ENCODE data around the gene PDE10A. TPM values are rescaled to one million over a fixed set of nuclear protein-coding genes. Genes with fewer than 3 reads are reported as not detected.

The PDE10A gene
- total and polyA plus RNA-seq, 5 donors from 2014 or later, result not detected

DNA sequence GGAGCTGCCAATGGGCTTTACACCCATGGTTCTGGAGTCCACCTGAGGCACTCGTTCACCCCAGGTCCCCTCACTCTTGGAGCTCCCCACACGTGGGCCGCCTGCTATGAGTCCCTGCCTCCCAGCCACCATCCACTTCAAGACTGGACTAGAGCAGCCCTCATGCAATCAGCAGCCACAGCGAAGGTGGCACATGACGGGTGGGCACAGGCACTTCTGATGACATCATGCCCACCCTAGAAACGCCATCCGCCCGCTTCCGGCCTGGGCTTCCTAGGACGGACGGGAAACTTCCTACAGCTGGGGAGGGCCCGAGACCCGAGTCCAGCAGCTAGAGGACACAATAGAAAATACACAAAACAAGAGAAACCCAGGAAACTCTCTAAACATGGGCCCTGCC, 85.5 kb downstream of the PDE10A start:
- ATAC-seq (ENCODE audit: low read depth in 2 of 2) (no peak), DNase-seq (no peak)
- H3K9me3 Mint-ChIP-seq, result peaks cover 0 to 8% (median 0%) of the 10 kb centered on the region in 7 donors
- Histone ChIP-seq H3K4me1 (ENCODE audit: control insufficient read depth, insufficient read depth, low read length, poor library complexity, severe bottlenecking) (no peaks in the 10 kb centered on the region), H3K4me3 (ENCODE audit: low read depth, low read length) (no peak overlapping the region), H3K27ac (ENCODE audit: insufficient read depth, low read length, poor library complexity, severe bottlenecking) (no peak overlapping the region), H3K36me3 (ENCODE audit: control insufficient read depth, insufficient read depth, low read length) (no peaks in the 10 kb centered on the region), H3K9me3 (ENCODE audit: control insufficient read depth in 2 of 2, low read length in 2 of 2) (no peaks in the 10 kb centered on the region), H3K27me3 (ENCODE audit: control insufficient read depth, insufficient read depth, low read length) (no peaks in the 10 kb centered on the region)
- H3K4me3 Mint-ChIP-seq, result no peak overlapping the region
- no peaks in the 10 kb centered on the region for H3K27me3 Mint-ChIP-seq
- no peaks in the 10 kb centered on the region for H3K36me3 Mint-ChIP-seq
- H3K27ac Mint-ChIP-seq, result no peak overlapping the region
- no peaks in the 10 kb centered on the region for H3K4me1 Mint-ChIP-seq

DNA sequence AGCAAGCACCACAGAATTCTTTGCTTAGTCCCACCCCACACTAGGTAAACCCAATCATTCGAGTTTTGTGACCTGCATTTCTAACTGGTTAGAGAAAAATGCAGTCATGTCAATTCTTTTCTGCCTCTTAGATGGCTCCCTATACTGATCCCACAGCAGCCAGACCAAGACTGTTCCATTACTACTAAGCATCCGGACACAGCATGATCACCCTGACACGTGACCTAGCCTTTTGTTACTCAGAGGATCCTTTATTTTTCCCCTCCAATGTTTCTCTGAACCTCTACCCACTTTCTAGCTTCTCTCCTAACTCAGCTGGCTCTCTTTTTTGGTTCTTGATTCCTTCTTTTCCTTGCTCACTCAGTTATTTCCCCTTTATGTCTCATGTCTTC, 87.9 kb downstream of the PDE10A start:
- DNase-seq, result no peak
- no peak for ATAC-seq (ENCODE audit: low read depth in 2 of 2)
- Histone ChIP-seq H3K4me3 (ENCODE audit: low read depth, low read length) (no peak overlapping the region), H3K36me3 (ENCODE audit: control insufficient read depth, insufficient read depth, low read length) (no peaks in the 10 kb centered on the region), H3K27ac (ENCODE audit: insufficient read depth, low read length, poor library complexity, severe bottlenecking) (no peak overlapping the region), H3K4me1 (ENCODE audit: control insufficient read depth, insufficient read depth, low read length, poor library complexity, severe bottlenecking) (no peaks in the 10 kb centered on the region), H3K9me3 (ENCODE audit: control insufficient read depth in 2 of 2, low read length in 2 of 2) (no peaks in the 10 kb centered on the region), H3K27me3 (ENCODE audit: control insufficient read depth, insufficient read depth, low read length) (no peaks in the 10 kb centered on the region)
- Mint-ChIP-seq H3K4me3 (no peak overlapping the region), H3K27me3 (no peaks in the 10 kb centered on the region), H3K27ac (no peak overlapping the region), H3K36me3 (no peaks in the 10 kb centered on the region), H3K4me1 (no peaks in the 10 kb centered on the region), H3K9me3 (peaks cover 0 to 8% (median 0%) of the 10 kb centered on the region in 7 donors)

DNA sequence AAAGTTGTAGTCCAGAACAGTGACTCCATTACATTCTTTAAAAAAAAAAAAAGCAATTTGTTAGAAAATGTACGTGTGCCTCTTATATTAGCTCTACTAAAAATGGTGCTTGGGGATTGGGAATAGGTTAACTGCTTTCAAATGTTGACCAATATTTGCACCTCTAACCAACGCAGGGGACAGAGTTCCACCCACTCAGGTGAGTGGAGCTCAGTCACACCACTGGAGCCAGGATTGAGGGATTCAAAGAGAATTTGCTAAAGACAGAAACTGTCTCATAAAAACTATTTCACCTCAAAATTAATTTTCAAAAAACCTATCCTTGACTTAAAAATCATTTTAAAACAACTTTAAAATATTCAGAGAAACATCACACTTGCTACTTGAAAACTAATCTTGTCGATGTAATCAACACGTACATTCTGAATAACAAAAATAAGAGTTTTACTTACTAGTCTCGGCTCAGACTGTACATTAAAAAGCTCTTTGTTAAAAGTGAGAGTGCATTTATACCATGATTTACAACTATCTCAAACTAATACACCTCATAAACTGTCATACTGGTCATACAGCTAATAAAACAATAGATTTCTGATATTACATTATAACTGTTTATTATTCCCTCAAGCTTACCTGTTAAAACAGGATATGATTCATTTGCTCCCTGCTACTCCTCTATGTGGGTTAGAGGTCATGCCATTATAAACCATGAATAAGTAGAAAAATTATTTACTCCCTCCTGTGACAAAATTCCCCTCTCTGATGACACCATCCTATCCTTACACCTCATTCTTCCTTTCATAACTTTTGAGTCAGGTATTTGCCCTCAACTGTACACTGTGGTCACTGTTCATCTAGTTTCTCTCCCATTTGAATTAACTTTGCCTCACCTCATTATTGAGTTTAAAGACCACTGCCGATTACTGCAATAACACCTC, 88.6 kb downstream of the PDE10A start:
- Mint-ChIP-seq H3K27me3 (no peaks in the 10 kb centered on the region), H3K4me1 (no peaks in the 10 kb centered on the region), H3K9me3 (peaks cover 0 to 8% (median 0%) of the 10 kb centered on the region in 7 donors), H3K4me3 (no peak overlapping the region), H3K36me3 (no peaks in the 10 kb centered on the region), H3K27ac (no peak overlapping the region)
- Histone ChIP-seq H3K9me3 (ENCODE audit: control insufficient read depth in 2 of 2, low read length in 2 of 2) (no peaks in the 10 kb centered on the region), H3K27me3 (ENCODE audit: control insufficient read depth, insufficient read depth, low read length) (no peaks in the 10 kb centered on the region), H3K4me3 (ENCODE audit: low read depth, low read length) (no peak overlapping the region), H3K36me3 (ENCODE audit: control insufficient read depth, insufficient read depth, low read length) (no peaks in the 10 kb centered on the region), H3K4me1 (ENCODE audit: control insufficient read depth, insufficient read depth, low read length, poor library complexity, severe bottlenecking) (no peaks in the 10 kb centered on the region), H3K27ac (ENCODE audit: insufficient read depth, low read length, poor library complexity, severe bottlenecking) (no peak overlapping the region)
- DNase-seq, result no peak
- no peak for ATAC-seq (ENCODE audit: low read depth in 2 of 2)

DNA sequence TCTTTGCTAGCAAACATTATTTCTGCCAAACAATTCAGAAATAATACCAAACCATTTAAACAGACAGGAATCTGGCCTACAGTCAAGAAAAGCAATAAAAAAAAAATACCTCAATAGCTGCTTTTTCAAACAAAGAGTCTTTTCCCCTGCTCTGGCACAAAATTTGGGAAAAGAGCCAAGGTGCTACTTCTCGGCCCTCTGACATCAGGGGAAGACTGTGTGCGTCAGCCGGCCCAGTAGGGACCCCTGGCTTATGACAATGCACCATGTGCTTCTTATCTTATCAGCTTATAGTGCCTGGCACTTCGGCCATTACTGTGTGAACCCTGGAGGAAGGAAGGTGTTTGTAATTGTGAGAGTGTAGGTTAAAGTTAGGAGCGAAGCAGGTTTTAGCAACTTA, 89.4 kb downstream of the PDE10A start:
- Mint-ChIP-seq H3K4me3 (no peak overlapping the region), H3K27ac (no peak overlapping the region), H3K9me3 (peaks cover 0 to 8% (median 0%) of the 10 kb centered on the region in 7 donors), H3K36me3 (no peaks in the 10 kb centered on the region), H3K27me3 (no peaks in the 10 kb centered on the region), H3K4me1 (no peaks in the 10 kb centered on the region)
- Histone ChIP-seq H3K36me3 (ENCODE audit: control insufficient read depth, insufficient read depth, low read length) (no peaks in the 10 kb centered on the region), H3K27me3 (ENCODE audit: control insufficient read depth, insufficient read depth, low read length) (no peaks in the 10 kb centered on the region), H3K4me3 (ENCODE audit: low read depth, low read length) (no peak overlapping the region), H3K9me3 (ENCODE audit: control insufficient read depth in 2 of 2, low read length in 2 of 2) (no peaks in the 10 kb centered on the region), H3K27ac (ENCODE audit: insufficient read depth, low read length, poor library complexity, severe bottlenecking) (no peak overlapping the region), H3K4me1 (ENCODE audit: control insufficient read depth, insufficient read depth, low read length, poor library complexity, severe bottlenecking) (no peaks in the 10 kb centered on the region)
- ATAC-seq (ENCODE audit: low read depth in 2 of 2) (no peak), DNase-seq (no peak)

DNA sequence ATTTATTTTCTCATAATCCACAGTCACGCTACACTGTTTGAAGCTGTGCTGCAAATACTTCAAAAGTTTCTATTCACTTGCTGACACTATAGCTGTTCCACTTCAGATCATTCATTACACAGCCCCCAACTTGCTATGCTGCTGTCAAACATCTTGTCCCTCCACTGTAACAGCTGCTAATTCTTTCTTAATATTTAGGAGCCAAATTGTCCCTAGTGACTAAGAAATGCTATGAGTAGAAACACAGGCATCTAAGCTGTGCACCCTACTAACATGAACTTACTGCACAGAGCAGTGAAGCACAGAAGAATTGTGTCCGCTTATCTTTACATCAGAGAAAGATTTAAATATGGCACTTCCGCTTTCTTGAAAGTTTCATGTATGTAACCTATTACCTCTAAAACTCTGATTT, 91.3 kb downstream of the PDE10A start:
- Mint-ChIP-seq H3K36me3 (no peaks in the 10 kb centered on the region), H3K4me1 (no peaks in the 10 kb centered on the region), H3K4me3 (no peak overlapping the region), H3K27ac (no peak overlapping the region), H3K9me3 (peaks cover 0 to 8% (median 0%) of the 10 kb centered on the region in 7 donors), H3K27me3 (no peaks in the 10 kb centered on the region)
- no peaks in the 10 kb centered on the region for H3K27me3 ChIP-seq (ENCODE audit: control insufficient read depth, insufficient read depth, low read length)
- H3K36me3 ChIP-seq (ENCODE audit: control insufficient read depth, insufficient read depth, low read length), result no peaks in the 10 kb centered on the region
- H3K4me1 ChIP-seq (ENCODE audit: control insufficient read depth, insufficient read depth, low read length, poor library complexity, severe bottlenecking), result no peaks in the 10 kb centered on the region
- H3K9me3 ChIP-seq (ENCODE audit: control insufficient read depth in 2 of 2, low read length in 2 of 2), result no peaks in the 10 kb centered on the region
- ATAC-seq (ENCODE audit: low read depth in 2 of 2) (no peak), DNase-seq (no peak)
- H3K4me3 ChIP-seq (ENCODE audit: low read depth, low read length), result no peak overlapping the region
- no peak overlapping the region for H3K27ac ChIP-seq (ENCODE audit: insufficient read depth, low read length, poor library complexity, severe bottlenecking)

DNA sequence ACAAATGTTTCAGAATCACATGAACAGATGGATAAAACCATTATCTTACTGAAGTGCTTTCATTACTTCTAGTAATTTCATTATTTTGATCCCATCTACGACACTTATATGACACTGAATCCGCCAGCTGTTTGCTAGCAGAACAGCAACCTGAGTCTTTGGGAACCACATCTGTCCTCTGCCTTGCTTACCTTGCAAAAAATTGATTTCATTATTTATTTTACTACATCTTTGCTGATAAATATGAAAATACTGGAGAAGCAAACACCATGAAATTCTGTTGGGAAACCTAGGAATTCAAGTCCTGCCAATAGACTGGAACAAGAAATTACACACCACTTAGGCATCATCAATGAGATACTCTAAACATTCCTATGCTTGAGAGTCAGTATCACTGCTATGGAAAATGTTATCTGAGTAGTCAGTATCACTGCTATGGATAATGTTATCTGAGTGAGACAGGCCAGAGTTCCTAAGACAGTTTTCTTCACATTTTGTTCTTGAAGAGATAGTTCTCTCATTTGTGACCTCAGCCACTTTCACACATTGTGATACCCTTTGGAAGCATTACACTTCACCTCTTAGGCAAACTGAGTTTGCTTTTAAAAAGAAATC, 91.9 kb downstream of the PDE10A start:
- no peaks in the 10 kb centered on the region for H3K9me3 ChIP-seq (ENCODE audit: control insufficient read depth in 2 of 2, low read length in 2 of 2)
- no peaks in the 10 kb centered on the region for H3K36me3 Mint-ChIP-seq
- H3K4me1 Mint-ChIP-seq, result no peaks in the 10 kb centered on the region
- ATAC-seq (ENCODE audit: low read depth in 2 of 2), result no peak
- H3K27me3 ChIP-seq (ENCODE audit: control insufficient read depth, insufficient read depth, low read length), result no peaks in the 10 kb centered on the region
- no peak overlapping the region for H3K27ac Mint-ChIP-seq
- H3K27me3 Mint-ChIP-seq, result no peaks in the 10 kb centered on the region
- H3K4me3 ChIP-seq (ENCODE audit: low read depth, low read length), result no peak overlapping the region
- no peak overlapping the region for H3K4me3 Mint-ChIP-seq
- DNase-seq, result no peak
- H3K9me3 Mint-ChIP-seq, result peaks cover 0 to 8% (median 0%) of the 10 kb centered on the region in 7 donors
- H3K27ac ChIP-seq (ENCODE audit: insufficient read depth, low read length, poor library complexity, severe bottlenecking), result no peak overlapping the region
- H3K36me3 ChIP-seq (ENCODE audit: control insufficient read depth, insufficient read depth, low read length), result no peaks in the 10 kb centered on the region
- no peaks in the 10 kb centered on the region for H3K4me1 ChIP-seq (ENCODE audit: control insufficient read depth, insufficient read depth, low read length, poor library complexity, severe bottlenecking)

DNA sequence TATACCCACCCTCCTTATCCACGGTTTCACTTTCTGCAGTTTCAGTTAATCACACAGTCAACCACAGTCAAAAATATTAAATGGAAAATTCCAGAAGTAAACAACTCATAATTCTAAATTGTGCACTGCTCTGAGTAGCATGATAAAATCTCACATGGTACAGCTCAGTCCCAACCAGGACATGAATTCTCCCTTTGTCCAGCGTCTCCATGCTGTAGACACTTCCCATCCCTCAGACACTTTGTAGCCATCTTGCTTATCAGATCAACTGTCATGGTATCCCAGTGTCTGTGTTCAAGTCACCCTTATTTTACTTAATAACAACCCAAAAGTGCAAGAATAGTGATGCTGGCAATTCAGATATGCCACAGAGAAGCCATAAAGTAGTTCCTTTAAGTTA, 94.7 kb downstream of the PDE10A start:
- Mint-ChIP-seq H3K36me3 (no peaks in the 10 kb centered on the region), H3K4me3 (no peak overlapping the region), H3K27me3 (no peaks in the 10 kb centered on the region), H3K27ac (no peak overlapping the region), H3K9me3 (peaks cover 0 to 4% (median 2%) of the 10 kb centered on the region in 7 donors), H3K4me1 (no peaks in the 10 kb centered on the region)
- no peaks in the 10 kb centered on the region for H3K36me3 ChIP-seq (ENCODE audit: control insufficient read depth, insufficient read depth, low read length)
- DNase-seq (no peak), ATAC-seq (ENCODE audit: low read depth in 2 of 2) (no peak)
- no peaks in the 10 kb centered on the region for H3K4me1 ChIP-seq (ENCODE audit: control insufficient read depth, insufficient read depth, low read length, poor library complexity, severe bottlenecking)
- no peaks in the 10 kb centered on the region for H3K27me3 ChIP-seq (ENCODE audit: control insufficient read depth, insufficient read depth, low read length)
- no peaks in the 10 kb centered on the region for H3K9me3 ChIP-seq (ENCODE audit: control insufficient read depth in 2 of 2, low read length in 2 of 2)
- no peak overlapping the region for H3K4me3 ChIP-seq (ENCODE audit: low read depth, low read length)
- no peak overlapping the region for H3K27ac ChIP-seq (ENCODE audit: insufficient read depth, low read length, poor library complexity, severe bottlenecking)

Measured in CD4-positive, CD25-positive, alpha-beta regulatory T cell (primary cell).